ENCODE measurements around the gene GNG12. TPM values are rescaled to one million over a fixed set of nuclear protein-coding genes. Genes with fewer than 3 reads are reported as not detected.
A peak's percentile ranks its signal among the peaks of the same experiment; 100 is the strongest.

The GNG12 gene
- total and polyA plus RNA-seq, 2 experiments from 2014 or later: 265 to 309 TPM

DNA sequence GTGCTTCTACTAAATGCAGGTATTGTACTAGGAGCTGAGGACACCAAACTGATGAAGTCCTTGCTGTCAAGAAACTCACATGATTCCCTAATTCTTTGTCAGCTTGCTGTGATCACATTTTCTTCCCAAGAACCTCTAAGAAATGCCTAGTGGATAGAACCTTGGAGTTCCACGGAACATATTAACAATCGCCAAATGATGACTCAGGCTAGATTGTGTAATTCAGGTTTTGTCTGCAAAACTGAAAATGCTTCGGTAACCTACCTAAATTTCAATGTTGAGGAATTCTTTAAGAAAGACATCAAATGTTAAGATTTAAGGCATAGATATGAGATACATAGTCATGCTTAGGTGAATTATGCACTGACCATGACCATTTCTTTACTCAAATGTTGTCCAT, 150.0 kb downstream of the GNG12 start:
- Histone ChIP-seq H3K27me3 (replicated peaks; ENCODE audit: insufficient read depth) (no peaks in the 10 kb centered on the region), H3K9ac (peak overlapping the region; percentile 63), H3F3A (ENCODE audit: insufficient read depth) (peaks cover 37% of the 10 kb centered on the region), H3K27ac (peak overlapping the region; percentile 97), H4K20me1 (ENCODE audit: insufficient read depth) (no peaks in the 10 kb centered on the region), H2AFZ (no peak overlapping the region), H3K79me2 (ENCODE audit: insufficient read depth) (peaks cover 30% of the 10 kb centered on the region), H3K9me3 (ENCODE audit: low read depth) (no peaks in the 10 kb centered on the region), H3K9me2 (ENCODE audit: insufficient read depth) (no peaks in the 10 kb centered on the region), H3K36me3 (ENCODE audit: low read depth) (peaks cover 12% of the 10 kb centered on the region), H3K4me2 (ENCODE audit: unreplicated experiment) (peak overlapping the region; percentile 93), H3K4me1 (ENCODE audit: insufficient read depth) (peaks cover 46% of the 10 kb centered on the region), H3K4me3 (peak overlapping the region; percentile 96)
- DNase-seq: peak; percentile 84
- 1 to 2% methylated on average over 3 of the region's 3 CpGs for WGBS, 2 experiments (ENCODE audit: low coverage in 1 of 2, low lambda C conversion rate in 2 of 2, missing lambda C conversion rate in 2 of 2)
- TF ChIP-seq EZH2phosphoT487 (IDR thresholded peaks at IDR 0.05; ENCODE audit: insufficient read depth, low read depth): no peak
- no peak for TF ChIP-seq EZH2 (IDR thresholded peaks at IDR 0.05; ENCODE audit: insufficient read depth, poor library complexity, severe bottlenecking)
- in situ Hi-C loops (cut with MboI): loop anchor here (10.0 kb wide), 2 partner anchors 71 to 119 kb away; no protein-coding TSS in a partner anchor

GRCh38 chr1:67682659-67683197, 150.5 kb downstream of the GNG12 start:
- H3K9ac ChIP-seq: peak overlapping the region; percentile 63
- TF ChIP-seq EZH2 (IDR thresholded peaks at IDR 0.05; ENCODE audit: insufficient read depth, poor library complexity, severe bottlenecking): no peak
- no peak for TF ChIP-seq EZH2phosphoT487 (IDR thresholded peaks at IDR 0.05; ENCODE audit: insufficient read depth, low read depth)
- peak overlapping the region; percentile 97 for H3K27ac ChIP-seq
- H3K36me3 ChIP-seq (ENCODE audit: low read depth): peaks cover 6% of the 10 kb centered on the region; the same call in 1 of the 2 replicates
- H4K20me1 ChIP-seq (ENCODE audit: insufficient read depth): no peaks in the 10 kb centered on the region
- peak overlapping the region; percentile 93 for H3K4me2 ChIP-seq (ENCODE audit: unreplicated experiment)
- 0 to 2% methylated on average over 3 of the region's 3 CpGs for WGBS, 2 experiments (ENCODE audit: low coverage in 1 of 2, low lambda C conversion rate in 2 of 2, missing lambda C conversion rate in 2 of 2)
- H3F3A ChIP-seq (ENCODE audit: insufficient read depth): peaks cover 31% of the 10 kb centered on the region
- no peaks in the 10 kb centered on the region for H3K9me3 ChIP-seq (ENCODE audit: low read depth)
- in situ Hi-C loops (cut with MboI): loop anchor here (10.0 kb wide), 2 partner anchors 72 to 118 kb away; no protein-coding TSS in a partner anchor
- no peak overlapping the region for H2AFZ ChIP-seq
- H3K9me2 ChIP-seq (ENCODE audit: insufficient read depth): no peaks in the 10 kb centered on the region
- peak overlapping the region; percentile 96 for H3K4me3 ChIP-seq
- no peaks in the 10 kb centered on the region for H3K27me3 ChIP-seq (replicated peaks; ENCODE audit: insufficient read depth)
- peak; percentile 90 for DNase-seq
- peaks cover 40% of the 10 kb centered on the region for H3K4me1 ChIP-seq (ENCODE audit: insufficient read depth)
- H3K79me2 ChIP-seq (ENCODE audit: insufficient read depth): peaks cover 24% of the 10 kb centered on the region

GRCh38 chr1:67680486-67680885, 152.8 kb downstream of the GNG12 start:
- Histone ChIP-seq H3F3A (ENCODE audit: insufficient read depth) (peaks cover 23% of the 10 kb centered on the region), H3K4me3 (no peak overlapping the region), H3K27ac (no peak overlapping the region), H3K4me2 (ENCODE audit: unreplicated experiment) (no peak overlapping the region), H3K9ac (no peak overlapping the region), H4K20me1 (ENCODE audit: insufficient read depth) (no peaks in the 10 kb centered on the region), H3K9me2 (ENCODE audit: insufficient read depth) (no peaks in the 10 kb centered on the region), H3K9me3 (ENCODE audit: low read depth) (no peaks in the 10 kb centered on the region), H2AFZ (no peak overlapping the region), H3K4me1 (ENCODE audit: insufficient read depth) (peaks cover 35% of the 10 kb centered on the region), H3K27me3 (replicated peaks; ENCODE audit: insufficient read depth) (no peaks in the 10 kb centered on the region), H3K79me2 (ENCODE audit: insufficient read depth) (peaks cover 3% of the 10 kb centered on the region), H3K36me3 (ENCODE audit: low read depth) (no peaks in the 10 kb centered on the region)
- no peak for TF ChIP-seq EZH2phosphoT487 (IDR thresholded peaks at IDR 0.05; ENCODE audit: insufficient read depth, low read depth)
- no peak for TF ChIP-seq EZH2 (IDR thresholded peaks at IDR 0.05; ENCODE audit: insufficient read depth, poor library complexity, severe bottlenecking)
- DNase-seq: peak; percentile 42
- 94 to 95% methylated on average over 2 of the region's 2 CpGs for WGBS, 2 experiments (ENCODE audit: low coverage in 1 of 2, low lambda C conversion rate in 2 of 2, missing lambda C conversion rate in 2 of 2)
- in situ Hi-C loops (cut with MboI): loop anchor here (10.0 kb wide), 2 partner anchors 74 to 116 kb away; no protein-coding TSS in a partner anchor

DNA sequence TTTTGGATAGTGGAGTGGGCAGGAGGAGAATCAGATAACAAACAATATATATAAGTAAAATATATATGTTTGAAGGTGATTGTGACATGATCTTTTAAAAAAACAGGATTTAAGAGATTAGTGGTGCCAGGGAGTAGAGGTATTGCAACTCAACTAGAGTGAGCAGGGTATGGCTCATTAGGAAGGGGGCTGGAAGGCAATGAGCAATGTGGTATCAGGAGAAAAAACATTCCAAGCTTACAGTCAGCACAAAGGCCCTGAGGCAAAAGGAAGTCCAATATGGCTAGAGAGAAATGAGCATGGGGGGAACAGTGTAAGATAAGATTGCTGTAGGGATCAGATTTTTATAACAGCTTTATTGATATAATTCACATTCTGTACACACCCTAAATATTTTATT, 153.6 kb downstream of the GNG12 start:
- H3K27me3 ChIP-seq (replicated peaks; ENCODE audit: insufficient read depth): no peaks in the 10 kb centered on the region
- H4K20me1 ChIP-seq (ENCODE audit: insufficient read depth): no peaks in the 10 kb centered on the region
- peaks cover 35% of the 10 kb centered on the region for H3K4me1 ChIP-seq (ENCODE audit: insufficient read depth)
- no peaks in the 10 kb centered on the region for H3K36me3 ChIP-seq (ENCODE audit: low read depth)
- no peak for TF ChIP-seq EZH2 (IDR thresholded peaks at IDR 0.05; ENCODE audit: insufficient read depth, poor library complexity, severe bottlenecking)
- TF ChIP-seq EZH2phosphoT487 (IDR thresholded peaks at IDR 0.05; ENCODE audit: insufficient read depth, low read depth): no peak
- H3K9ac ChIP-seq: no peak overlapping the region
- peaks cover 22% of the 10 kb centered on the region for H3F3A ChIP-seq (ENCODE audit: insufficient read depth)
- H3K79me2 ChIP-seq (ENCODE audit: insufficient read depth): no peaks in the 10 kb centered on the region
- H2AFZ ChIP-seq: no peak overlapping the region
- no peaks in the 10 kb centered on the region for H3K9me2 ChIP-seq (ENCODE audit: insufficient read depth)
- H3K27ac ChIP-seq: no peak overlapping the region
- H3K9me3 ChIP-seq (ENCODE audit: low read depth): no peaks in the 10 kb centered on the region
- in situ Hi-C loops (cut with MboI): loop anchor here (10.0 kb wide), 2 partner anchors 75 to 115 kb away; no protein-coding TSS in a partner anchor
- H3K4me3 ChIP-seq: no peak overlapping the region
- DNase-seq: peak; percentile 81
- H3K4me2 ChIP-seq (ENCODE audit: unreplicated experiment): no peak overlapping the region
